Smooth muscle cell (in vitro differentiated cells): ENCODE results near the gene FGFRL1. TPM values are rescaled to one million over a fixed set of nuclear protein-coding genes. Genes with fewer than 3 reads are reported as not detected.

Experiments used
- DNase-seq: peaks from one replicate; lab custom pipeline; 2025; ENCODE audit not compliant: unreplicated experiment; lab: John Stamatoyannopoulos, UW
- H2AFZ ChIP-seq: fragments of 200-600 bp; sonication (generic); 2 replicates; pipeline ENCODE4 v1.6.0; 2016; ENCODE audit warnings: antibody characterized with exemption, low read depth, mild to moderate bottlenecking
- H3F3A ChIP-seq: fragments of 200-600 bp; sonication (generic); 2 replicates; pipeline ENCODE4 v1.6.0; 2017; ENCODE audit warnings: antibody characterized with exemption, low read depth
- H3K27ac ChIP-seq: fragments of 200-600 bp; sonication (generic); 2 replicates; pipeline ENCODE4 v1.5.1; 2016; ENCODE audit warnings: low read depth, mild to moderate bottlenecking
- H3K27me3 ChIP-seq: fragments of 200-600 bp; sonication (generic); 2 replicates; pipeline ENCODE4 v1.6.1; 2016; ENCODE audit warnings: low read depth, mild to moderate bottlenecking
- H3K36me3 ChIP-seq: fragments of 200-600 bp; sonication (generic); 2 replicates; pipeline ENCODE4 v1.5.1; 2016; ENCODE audit warnings: low read depth
- H3K4me1 ChIP-seq: fragments of 200-600 bp; sonication (generic); 2 replicates; pipeline ENCODE4 v1.5.1; 2016; ENCODE audit warnings: low read depth
- H3K4me2 ChIP-seq: fragments of 200-600 bp; sonication (generic); 2 replicates; pipeline ENCODE4 v1.6.0; 2016; ENCODE audit warnings: mild to moderate bottlenecking
- H3K4me3 ChIP-seq: fragments of 200-600 bp; sonication (generic); 2 replicates; pipeline ENCODE4 v1.5.1; 2016; ENCODE audit warnings: mild to moderate bottlenecking
- H3K79me2 ChIP-seq: fragments of 200-600 bp; sonication (generic); 2 replicates; pipeline ENCODE4 v1.6.0; 2016; ENCODE audit warnings: low read depth, mild to moderate bottlenecking
- H3K9ac ChIP-seq: fragments of 200-600 bp; sonication (generic); 2 replicates; pipeline ENCODE4 v1.6.0; 2016; ENCODE audit warnings: low read depth
- H3K9me3 ChIP-seq: fragments of 200-600 bp; sonication (generic); replicated peaks from 2 replicates; pipeline ENCODE4 v1.5.1; 2016; ENCODE audit warnings: low read depth
- H4K20me1 ChIP-seq: fragments of 200-600 bp; sonication (generic); 2 replicates; pipeline ENCODE4 v1.6.0; 2016; ENCODE audit warnings: low read depth
- WGBS: methylation state at CpG from one replicate; pipeline ENCODE4 v1.1.7; 2016; ENCODE audit warnings: low lambda C conversion rate; 5-methylcytosine and 5-hydroxymethylcytosine counted together
- polyA plus RNA-seq: library from polyadenylated mRNA; unstranded; fragments of >200 nt; fragmentation: Nextera tagmentation; extraction: Ambion mirVana; gene quantifications from 2 replicates; pipeline ENCODE4 v1.2.1, GENCODE V29; 2016
- total RNA-seq: library from RNA; depleted of rRNA; stranded (reverse); fragments of >200 nt; gene quantifications from 2 replicates; pipeline ENCODE4 v1.2.3, GENCODE V29; 2014
- TF ChIP-seq, protein P1 (sequence below): fragments of 200-600 bp; sonication (generic); IDR thresholded peaks from 2 replicates; pipeline ENCODE4 v1.5.1; 2017; ENCODE audit warnings: borderline replicate concordance, mild to moderate bottlenecking, antibody characterized with exemption; ENCODE audit not compliant: insufficient read depth, poor library complexity, severe bottlenecking

The FGFRL1 gene
- total and polyA plus RNA-seq, 2 experiments from 2014 or later, result 16.1 to 30.7 TPM

DNA sequence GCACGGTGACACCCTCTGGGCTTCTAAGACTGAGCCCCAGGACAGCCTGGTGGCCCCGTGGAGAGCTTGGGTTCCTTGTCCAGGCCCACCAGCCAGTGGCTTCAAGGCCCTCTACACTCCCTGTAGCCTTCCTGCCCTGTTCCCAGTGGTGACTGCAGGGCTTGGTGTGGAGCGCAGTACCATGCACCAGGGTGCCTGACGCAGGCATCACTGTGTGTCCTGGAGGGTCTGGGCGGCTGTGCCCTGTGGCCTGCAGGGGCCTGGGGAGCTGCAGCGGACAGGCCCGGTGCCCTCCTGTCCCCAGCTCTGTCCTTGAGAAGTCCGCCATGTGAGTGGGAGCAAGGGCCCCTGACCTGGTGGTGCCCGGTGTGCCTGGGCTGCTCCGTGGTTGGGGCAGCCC, 4.3 kb downstream of the FGFRL1 start:
- Histone ChIP-seq H3K27me3 (no peaks in the 10 kb centered on the region), H3K79me2 (no peaks in the 10 kb centered on the region), H3K9me3 (no peaks in the 10 kb centered on the region), H3K4me2 (no peak overlapping the region), H3K27ac (no peak overlapping the region), H4K20me1 (peaks cover 65% of the 10 kb centered on the region), H3K36me3 (no peaks in the 10 kb centered on the region), H2AFZ (no peak overlapping the region), H3K4me3 (no peak overlapping the region), H3F3A (peaks cover 3% of the 10 kb centered on the region), H3K4me1 (peaks cover 18% of the 10 kb centered on the region), H3K9ac (no peak overlapping the region)
- 98% methylated on average over 10 of the region's 10 CpGs for WGBS
- DNase-seq, result no peak
- TF ChIP-seq, protein P1, sequence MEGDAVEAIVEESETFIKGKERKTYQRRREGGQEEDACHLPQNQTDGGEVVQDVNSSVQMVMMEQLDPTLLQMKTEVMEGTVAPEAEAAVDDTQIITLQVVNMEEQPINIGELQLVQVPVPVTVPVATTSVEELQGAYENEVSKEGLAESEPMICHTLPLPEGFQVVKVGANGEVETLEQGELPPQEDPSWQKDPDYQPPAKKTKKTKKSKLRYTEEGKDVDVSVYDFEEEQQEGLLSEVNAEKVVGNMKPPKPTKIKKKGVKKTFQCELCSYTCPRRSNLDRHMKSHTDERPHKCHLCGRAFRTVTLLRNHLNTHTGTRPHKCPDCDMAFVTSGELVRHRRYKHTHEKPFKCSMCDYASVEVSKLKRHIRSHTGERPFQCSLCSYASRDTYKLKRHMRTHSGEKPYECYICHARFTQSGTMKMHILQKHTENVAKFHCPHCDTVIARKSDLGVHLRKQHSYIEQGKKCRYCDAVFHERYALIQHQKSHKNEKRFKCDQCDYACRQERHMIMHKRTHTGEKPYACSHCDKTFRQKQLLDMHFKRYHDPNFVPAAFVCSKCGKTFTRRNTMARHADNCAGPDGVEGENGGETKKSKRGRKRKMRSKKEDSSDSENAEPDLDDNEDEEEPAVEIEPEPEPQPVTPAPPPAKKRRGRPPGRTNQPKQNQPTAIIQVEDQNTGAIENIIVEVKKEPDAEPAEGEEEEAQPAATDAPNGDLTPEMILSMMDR, result no peak

DNA sequence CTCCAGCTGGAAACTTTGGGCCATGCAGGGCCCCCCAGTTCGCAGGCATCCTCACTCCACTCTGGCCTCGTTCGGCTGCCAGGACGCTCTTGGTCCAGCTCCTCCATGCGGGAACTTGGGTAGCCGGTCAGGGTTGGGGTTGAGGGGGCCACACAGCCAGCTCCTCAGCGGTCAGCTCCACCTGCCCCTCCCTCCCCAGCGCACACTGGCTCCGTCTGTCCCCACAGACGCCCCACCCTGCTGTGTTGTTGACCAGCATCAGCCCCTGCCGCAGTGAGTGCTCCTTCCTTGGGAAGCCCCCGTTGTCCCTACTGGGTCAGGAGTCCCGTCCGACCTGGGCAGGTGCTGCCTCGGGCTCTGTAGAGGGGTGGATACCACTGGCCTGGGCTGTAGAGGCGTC, 5.8 kb downstream of the FGFRL1 start:
- H3K79me2 ChIP-seq, result no peaks in the 10 kb centered on the region
- peaks cover 18% of the 10 kb centered on the region for H3K4me1 ChIP-seq
- 96% methylated on average over 11 of the region's 16 CpGs for WGBS
- no peak overlapping the region for H3K4me2 ChIP-seq
- TF ChIP-seq, protein P1, result no peak
- no peaks in the 10 kb centered on the region for H3F3A ChIP-seq
- no peak overlapping the region for H3K9ac ChIP-seq
- no peaks in the 10 kb centered on the region for H3K36me3 ChIP-seq
- peaks cover 75% of the 10 kb centered on the region for H4K20me1 ChIP-seq
- H3K4me3 ChIP-seq, result no peak overlapping the region
- no peak overlapping the region for H3K27ac ChIP-seq
- no peaks in the 10 kb centered on the region for H3K9me3 ChIP-seq
- H2AFZ ChIP-seq, result no peak overlapping the region
- no peaks in the 10 kb centered on the region for H3K27me3 ChIP-seq
- DNase-seq, result no peak

DNA sequence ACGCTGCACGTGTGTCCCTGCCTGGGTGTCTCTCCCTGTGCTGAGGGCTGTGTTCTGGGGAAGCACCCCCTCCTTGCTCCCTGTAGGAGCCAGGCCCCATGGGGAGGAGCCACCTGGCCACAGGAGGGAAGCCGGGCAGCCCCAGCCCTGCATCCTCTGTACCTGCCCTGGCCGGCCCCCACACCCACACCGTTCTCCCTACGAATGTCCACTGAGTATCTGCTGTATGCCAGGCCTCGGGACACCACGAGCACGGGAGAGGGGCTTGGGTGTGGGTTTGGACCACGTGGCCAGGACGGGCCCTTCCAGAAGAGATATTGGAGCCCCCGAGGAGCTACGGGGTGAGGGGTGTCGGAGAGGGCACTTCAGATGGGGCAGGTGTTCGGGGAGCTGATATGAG, 6.3 kb downstream of the FGFRL1 start:
- Histone ChIP-seq H3K4me1 (peaks cover 18% of the 10 kb centered on the region), H3K9me3 (no peaks in the 10 kb centered on the region), H3K27me3 (no peaks in the 10 kb centered on the region), H3K27ac (no peak overlapping the region), H3K79me2 (no peaks in the 10 kb centered on the region), H2AFZ (no peak overlapping the region), H3F3A (no peaks in the 10 kb centered on the region), H3K9ac (no peak overlapping the region), H3K4me3 (no peak overlapping the region), H4K20me1 (peaks cover 77% of the 10 kb centered on the region), H3K36me3 (no peaks in the 10 kb centered on the region), H3K4me2 (no peak overlapping the region)
- TF ChIP-seq, protein P1, result no peak
- DNase-seq, result no peak
- WGBS, result 90% methylated on average over 15 of the region's 15 CpGs
